ENCODE data around the gene TMEM30A.
A peak's percentile ranks its signal among the peaks of the same experiment; 100 is the strongest.

The TMEM30A gene

DNA sequence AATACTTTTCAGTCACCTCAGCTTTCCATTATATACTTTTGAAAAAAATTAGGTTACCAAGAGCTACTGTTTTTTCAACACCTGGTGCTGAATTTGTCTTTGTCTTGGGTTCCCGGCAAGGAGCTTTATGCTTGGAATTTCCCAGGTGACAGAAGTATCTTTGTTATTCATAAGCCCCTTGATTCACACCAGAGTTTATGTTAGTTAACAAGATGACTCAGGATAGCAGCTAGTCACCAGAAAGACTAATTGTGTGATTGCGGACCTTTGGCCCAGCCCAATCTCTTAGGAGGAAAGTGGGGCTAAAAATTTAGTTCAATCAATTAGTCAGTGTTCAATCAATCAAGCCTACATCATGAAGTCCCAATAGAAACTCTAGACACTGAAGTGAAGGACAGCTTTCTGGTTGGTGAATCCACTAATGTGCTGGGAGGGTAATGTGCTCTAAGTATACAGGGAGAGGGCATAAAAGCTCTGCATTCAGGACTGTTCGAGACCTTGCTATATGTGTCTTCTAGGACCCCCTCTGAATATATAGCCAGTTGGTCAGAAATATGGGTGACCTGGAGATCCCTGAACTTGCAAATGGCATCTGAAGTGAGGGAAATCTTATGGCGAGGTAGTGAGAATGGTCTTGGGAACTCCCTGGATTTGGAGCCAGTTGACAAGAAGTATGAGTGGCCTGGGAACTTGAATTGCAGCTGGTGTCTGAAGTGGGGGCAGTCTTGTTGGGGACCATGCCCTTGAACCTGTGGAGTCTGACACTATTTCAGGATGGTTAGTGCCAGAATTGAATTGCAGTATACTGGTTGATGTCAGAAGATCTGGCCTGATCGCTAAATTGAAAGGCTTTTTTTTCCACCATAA, 16.2 kb downstream of the TMEM30A start:
- H3K9me3 ChIP-seq: no peaks in the 10 kb centered on the region; the same call in 1 of the 2 replicates
- H3K4me3 ChIP-seq (ENCODE audit: low read depth, low read length): no peak overlapping the region
- TF ChIP-seq, protein P1, sequence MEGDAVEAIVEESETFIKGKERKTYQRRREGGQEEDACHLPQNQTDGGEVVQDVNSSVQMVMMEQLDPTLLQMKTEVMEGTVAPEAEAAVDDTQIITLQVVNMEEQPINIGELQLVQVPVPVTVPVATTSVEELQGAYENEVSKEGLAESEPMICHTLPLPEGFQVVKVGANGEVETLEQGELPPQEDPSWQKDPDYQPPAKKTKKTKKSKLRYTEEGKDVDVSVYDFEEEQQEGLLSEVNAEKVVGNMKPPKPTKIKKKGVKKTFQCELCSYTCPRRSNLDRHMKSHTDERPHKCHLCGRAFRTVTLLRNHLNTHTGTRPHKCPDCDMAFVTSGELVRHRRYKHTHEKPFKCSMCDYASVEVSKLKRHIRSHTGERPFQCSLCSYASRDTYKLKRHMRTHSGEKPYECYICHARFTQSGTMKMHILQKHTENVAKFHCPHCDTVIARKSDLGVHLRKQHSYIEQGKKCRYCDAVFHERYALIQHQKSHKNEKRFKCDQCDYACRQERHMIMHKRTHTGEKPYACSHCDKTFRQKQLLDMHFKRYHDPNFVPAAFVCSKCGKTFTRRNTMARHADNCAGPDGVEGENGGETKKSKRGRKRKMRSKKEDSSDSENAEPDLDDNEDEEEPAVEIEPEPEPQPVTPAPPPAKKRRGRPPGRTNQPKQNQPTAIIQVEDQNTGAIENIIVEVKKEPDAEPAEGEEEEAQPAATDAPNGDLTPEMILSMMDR (IDR thresholded peaks at IDR 0.05; ENCODE audit: low read depth, low read length): no peak
- no peaks in the 10 kb centered on the region for H3K27me3 ChIP-seq
- no peaks in the 10 kb centered on the region for H3K4me1 ChIP-seq
- DNase-seq: no peak
- peaks cover 2% of the 10 kb centered on the region for H3K36me3 ChIP-seq

DNA sequence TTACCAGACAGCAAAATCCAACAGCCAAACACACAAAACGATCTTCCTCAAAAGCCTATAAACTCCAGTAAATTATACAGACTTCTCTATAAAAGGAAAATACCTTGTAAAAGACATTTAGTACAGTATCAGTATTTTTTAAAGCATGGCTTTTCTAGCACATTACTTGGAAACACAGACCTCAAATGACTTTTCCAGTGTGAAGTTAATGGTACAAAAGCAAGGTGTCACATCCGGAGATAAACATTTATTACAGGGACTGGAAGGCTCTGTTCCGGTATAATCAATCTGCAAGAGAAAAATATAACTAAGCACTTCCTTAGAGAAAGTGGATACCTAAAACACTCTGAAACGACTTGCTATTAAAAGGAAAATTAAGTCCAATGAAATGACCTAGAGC, 17.1 kb downstream of the TMEM30A start:
- Histone ChIP-seq H3K4me3 (ENCODE audit: low read depth, low read length) (no peak overlapping the region), H3K4me1 (no peaks in the 10 kb centered on the region), H3K36me3 (peaks cover 3% of the 10 kb centered on the region), H3K9me3 (no peaks in the 10 kb centered on the region), H3K27me3 (no peaks in the 10 kb centered on the region)
- TF ChIP-seq, protein P1 (IDR thresholded peaks at IDR 0.05; ENCODE audit: low read depth, low read length): no peak
- DNase-seq: no peak

DNA sequence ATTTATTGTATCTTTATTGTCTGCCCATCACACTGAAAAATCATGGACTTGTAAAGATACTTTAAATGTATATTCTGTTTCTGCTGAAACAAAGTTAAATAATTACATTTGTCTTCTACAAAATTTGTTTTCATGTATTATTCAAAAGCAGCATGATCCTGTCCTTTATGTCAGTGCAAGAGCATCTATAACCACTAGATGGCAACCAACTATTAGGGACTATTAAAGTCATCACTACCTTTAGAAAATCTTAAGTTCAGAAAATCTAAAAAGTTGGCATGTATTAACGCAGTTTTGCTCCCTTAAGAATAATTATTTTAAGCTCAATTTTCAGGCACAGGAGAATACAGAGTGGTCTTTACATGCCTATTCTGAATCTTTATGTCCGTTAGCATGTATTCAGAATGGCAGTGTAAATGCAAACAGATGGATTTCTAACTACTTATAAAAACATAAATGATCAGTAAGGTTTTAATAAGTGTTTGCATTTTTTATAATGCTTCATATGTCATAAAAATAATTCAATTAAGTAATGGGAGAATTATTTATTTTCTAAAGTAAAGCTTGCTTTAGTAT, 17.8 kb downstream of the TMEM30A start:
- H3K9me3 ChIP-seq: no peaks in the 10 kb centered on the region
- H3K4me3 ChIP-seq (ENCODE audit: low read depth, low read length): no peak overlapping the region
- no peak for DNase-seq
- H3K27me3 ChIP-seq: no peaks in the 10 kb centered on the region
- TF ChIP-seq, protein P1 (IDR thresholded peaks at IDR 0.05; ENCODE audit: low read depth, low read length): peak; percentile 83
- H3K36me3 ChIP-seq: peaks cover 3% of the 10 kb centered on the region
- H3K4me1 ChIP-seq: no peaks in the 10 kb centered on the region

DNA sequence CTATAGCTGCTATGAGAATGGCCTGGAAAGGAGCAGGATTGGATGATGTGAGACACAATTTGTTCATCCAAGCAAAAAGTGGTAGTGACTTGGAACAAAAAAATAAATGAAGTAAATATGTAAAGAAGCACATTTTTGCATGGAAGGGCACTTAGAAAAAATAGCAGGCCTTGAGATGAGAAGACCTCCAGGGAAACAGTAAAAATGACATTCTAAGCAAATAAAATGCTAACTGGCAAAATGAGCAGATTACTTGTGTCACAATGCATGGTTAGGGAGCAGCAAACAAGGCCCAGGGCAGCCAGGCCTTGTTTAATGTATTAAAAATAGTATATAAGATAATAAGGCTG, 21.2 kb downstream of the TMEM30A start:
- Histone ChIP-seq H3K9me3 (no peaks in the 10 kb centered on the region), H3K36me3 (peaks cover 19% of the 10 kb centered on the region), H3K27me3 (no peaks in the 10 kb centered on the region), H3K4me3 (ENCODE audit: low read depth, low read length) (no peak overlapping the region), H3K4me1 (no peaks in the 10 kb centered on the region)
- TF ChIP-seq, protein P1 (IDR thresholded peaks at IDR 0.05; ENCODE audit: low read depth, low read length): no peak
- no peak for DNase-seq

DNA sequence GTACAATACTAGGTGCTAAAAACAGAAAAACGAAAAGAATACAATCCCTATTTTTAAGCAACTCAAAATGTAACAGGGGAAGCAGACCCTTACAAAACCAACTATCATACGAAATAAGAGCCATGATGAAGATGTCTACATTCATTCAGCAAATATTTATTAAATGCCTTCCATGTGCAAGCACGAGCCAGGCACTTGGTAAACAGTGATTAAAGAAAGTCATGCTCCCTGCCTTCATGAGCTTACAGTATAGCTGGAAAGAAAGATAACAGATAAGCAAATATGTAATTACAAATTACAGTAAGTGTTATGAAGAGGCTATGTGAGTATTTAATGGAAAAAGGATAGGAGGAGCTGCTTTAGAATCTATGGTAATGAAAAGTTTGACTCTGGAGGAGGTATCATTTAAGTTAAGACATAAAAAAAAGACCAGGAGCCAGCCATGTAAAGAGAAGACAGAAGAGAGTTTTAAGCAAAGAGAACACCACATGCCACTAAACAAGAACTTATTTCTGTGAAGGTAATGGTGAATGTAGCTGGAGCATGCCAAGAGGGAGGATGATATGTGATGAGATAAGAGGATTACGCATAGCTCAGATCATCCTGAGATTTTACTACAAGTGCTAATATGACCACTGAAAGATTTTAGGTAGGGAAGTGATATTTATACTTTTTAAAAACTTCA, 21.7 kb downstream of the TMEM30A start:
- Histone ChIP-seq H3K4me1 (no peaks in the 10 kb centered on the region), H3K4me3 (ENCODE audit: low read depth, low read length) (no peak overlapping the region), H3K9me3 (no peaks in the 10 kb centered on the region), H3K27me3 (no peaks in the 10 kb centered on the region), H3K36me3 (peaks cover 19% of the 10 kb centered on the region)
- no peak for DNase-seq
- TF ChIP-seq, protein P1 (IDR thresholded peaks at IDR 0.05; ENCODE audit: low read depth, low read length): no peak

Measured in BE2C (cell line).